SU-DHL-6 (cell line): ENCODE data around the gene DHRS12.

Experiments
- H2AFZ ChIP-seq: fragments of 200-600 bp; sonication (generic); 2 replicates; pipeline ENCODE4 v1.6.1; 2014; ENCODE audit warnings: low read depth, mild to moderate bottlenecking, moderate library complexity, mixed read lengths, antibody characterized with exemption, low read length; ENCODE audit not compliant: severe bottlenecking
- H3F3A ChIP-seq: fragments of 200-600 bp; shearing (Covaris generic); 2 replicates; pipeline ENCODE4 v1.6.0; 2016; ENCODE audit warnings: antibody characterized with exemption, mild to moderate bottlenecking; ENCODE audit not compliant: insufficient read depth
- H3K27ac ChIP-seq: fragments of 200-600 bp; sonication (generic); 2 replicates; pipeline ENCODE4 v1.5.1; 2016; ENCODE audit warnings: low read depth, mild to moderate bottlenecking, low read length, moderate library complexity, mixed read lengths
- H3K27me3 ChIP-seq: fragments of 200-600 bp; sonication (generic), shearing (Covaris generic); 2 replicates; pipeline ENCODE4 v1.6.0; 2014; ENCODE audit warnings: mild to moderate bottlenecking, low read length
- H3K36me3 ChIP-seq: fragments of 200-600 bp; sonication (generic); 2 replicates; pipeline ENCODE4 v1.6.1; 2014; ENCODE audit warnings: mild to moderate bottlenecking, low read length, mixed read lengths
- H3K4me2 ChIP-seq: fragments of 300-600, 200-600 bp; shearing (Covaris generic), sonication (generic); 2 replicates; pipeline ENCODE4 v1.6.0; 2014; ENCODE audit warnings: low read length, low read depth, mild to moderate bottlenecking; ENCODE audit not compliant: poor library complexity, severe bottlenecking
- H3K4me3 ChIP-seq: fragments of 200-600 bp; sonication (generic); 2 replicates; pipeline ENCODE4 v1.5.1; 2014; ENCODE audit warnings: antibody characterized with exemption, low read length, mild to moderate bottlenecking, mixed read lengths; ENCODE audit not compliant: insufficient read depth, poor library complexity, severe bottlenecking
- H3K79me2 ChIP-seq: fragments of 200-600 bp; sonication (generic); 2 replicates; pipeline ENCODE4 v1.6.1; 2014; ENCODE audit warnings: mild to moderate bottlenecking, low read length, moderate library complexity; ENCODE audit not compliant: insufficient read depth
- H3K9ac ChIP-seq: fragments of 200-600 bp; sonication (generic); 2 replicates; pipeline ENCODE4 v1.7.0; 2014; ENCODE audit warnings: mild to moderate bottlenecking, low read length
- H3K9me2 ChIP-seq: fragments of 200-600 bp; sonication (generic); replicated peaks from 2 replicates; pipeline ENCODE4 v1.6.1; 2014; ENCODE audit warnings: low read length; ENCODE audit not compliant: insufficient read depth
- H3K9me3 ChIP-seq: fragments of 200-600 bp; sonication (generic); 2 replicates; pipeline ENCODE4 v1.6.1; 2014; ENCODE audit warnings: low read length, mixed read lengths; ENCODE audit not compliant: insufficient read depth
- H4K20me1 ChIP-seq: fragments of 200-600 bp; sonication (generic); 2 replicates; pipeline ENCODE4 v1.6.1; 2014; ENCODE audit warnings: low read depth, mild to moderate bottlenecking, antibody characterized with exemption, low read length, moderate library complexity, mixed read lengths
- CTCF ChIP-seq: fragments of 200-600 bp; sonication (generic); IDR thresholded peaks from one replicate; pipeline ENCODE4 v1.5.1; 2017; ENCODE audit warnings: antibody characterized with exemption, mild to moderate bottlenecking, low read length, moderate library complexity; ENCODE audit not compliant: insufficient read depth, poor library complexity, severe bottlenecking
- EZH2phosphoT487 ChIP-seq: fragments of 200-600 bp; sonication (generic), shearing (Covaris generic); conservative IDR thresholded peaks from 2 replicates; pipeline ENCODE4 v1.6.1; 2018; ENCODE audit warnings: mild to moderate bottlenecking, antibody characterized with exemption, low read length, moderate library complexity, mixed read lengths

DHRS12 gene

DNA sequence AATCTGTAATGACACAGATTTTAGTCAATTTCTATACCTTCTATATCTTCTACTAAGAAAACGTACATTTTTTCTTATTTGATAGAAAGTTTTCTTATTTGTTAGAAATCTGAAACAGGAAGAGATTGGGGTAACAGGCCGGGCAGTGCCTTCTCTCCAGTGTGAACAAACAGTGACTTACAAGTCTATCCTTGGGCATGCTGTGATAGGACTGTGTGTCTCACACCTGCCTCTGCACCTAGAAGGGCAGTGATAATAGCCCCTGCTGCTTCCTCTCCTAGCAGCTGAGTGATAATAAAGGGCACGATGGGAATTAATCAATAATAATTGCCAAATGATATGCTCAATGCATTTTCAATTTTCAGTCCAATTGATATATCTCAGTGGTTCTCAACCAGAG, 39.6 kb upstream of the DHRS12 start:
- no peaks in the 10 kb centered on the region for H3K27me3 ChIP-seq
- H3K79me2 ChIP-seq = no peaks in the 10 kb centered on the region
- H4K20me1 ChIP-seq = no peaks in the 10 kb centered on the region
- no peaks in the 10 kb centered on the region for H3K9me3 ChIP-seq
- no peaks in the 10 kb centered on the region for H3K36me3 ChIP-seq
- H3K9ac ChIP-seq = no peak overlapping the region
- H3K9me2 ChIP-seq = no peaks in the 10 kb centered on the region
- H3K4me3 ChIP-seq = no peak overlapping the region
- TF ChIP-seq EZH2phosphoT487 (no peak), CTCF (no peak)
- H3K4me2 ChIP-seq = no peak overlapping the region
- no peak overlapping the region for H3K27ac ChIP-seq
- no peak overlapping the region for H2AFZ ChIP-seq
- H3F3A ChIP-seq = no peaks in the 10 kb centered on the region

DNA sequence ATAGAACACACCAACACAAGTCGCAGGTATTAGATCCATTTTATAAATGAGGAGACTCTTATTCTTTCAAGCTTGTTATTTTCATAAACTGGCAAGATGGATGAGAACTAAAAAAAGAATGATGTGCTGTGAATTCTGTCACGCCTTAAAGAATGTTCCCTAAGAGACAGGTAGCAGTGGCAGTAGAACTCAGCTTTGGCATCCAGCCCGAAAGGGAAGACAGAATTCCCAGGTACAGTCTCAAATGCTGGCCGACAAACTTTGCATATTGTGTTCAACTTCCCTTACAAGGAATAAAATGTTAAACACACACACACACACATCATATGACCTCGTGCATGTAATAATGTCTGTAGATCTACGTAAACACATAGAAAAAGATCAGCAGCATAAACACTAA, 37.8 kb upstream of the DHRS12 start:
- Histone ChIP-seq H3K4me3 (no peak overlapping the region), H3K79me2 (no peaks in the 10 kb centered on the region), H3K4me2 (no peak overlapping the region)

GRCh38 chr13:51840917-51841316, 37.0 kb upstream of the DHRS12 start:
- H3K79me2 ChIP-seq = no peaks in the 10 kb centered on the region
- H3K4me3 ChIP-seq = no peak overlapping the region
- no peaks in the 10 kb centered on the region for H3K9me3 ChIP-seq
- no peaks in the 10 kb centered on the region for H3F3A ChIP-seq
- H3K36me3 ChIP-seq = no peaks in the 10 kb centered on the region
- H3K27me3 ChIP-seq = no peaks in the 10 kb centered on the region
- H3K27ac ChIP-seq = no peak overlapping the region
- H2AFZ ChIP-seq = no peak overlapping the region
- H3K4me2 ChIP-seq = no peak overlapping the region
- TF ChIP-seq EZH2phosphoT487 (no peak), CTCF (no peak)
- H4K20me1 ChIP-seq = no peaks in the 10 kb centered on the region
- H3K9ac ChIP-seq = no peak overlapping the region
- no peaks in the 10 kb centered on the region for H3K9me2 ChIP-seq

More for the DNA sequence above, 37.8 kb upstream of the DHRS12 start:
- H3K27me3 ChIP-seq = no peaks in the 10 kb centered on the region
- H3K36me3 ChIP-seq = no peaks in the 10 kb centered on the region
- no peak overlapping the region for H2AFZ ChIP-seq
- H3F3A ChIP-seq = no peaks in the 10 kb centered on the region
- no peaks in the 10 kb centered on the region for H3K9me3 ChIP-seq
- no peaks in the 10 kb centered on the region for H3K9me2 ChIP-seq
- no peaks in the 10 kb centered on the region for H4K20me1 ChIP-seq
- H3K9ac ChIP-seq = no peak overlapping the region
- TF ChIP-seq EZH2phosphoT487 (no peak), CTCF (no peak)
- no peak overlapping the region for H3K27ac ChIP-seq
